GM18499 (cell line): ENCODE results near the gene ANKRD31.
"Not testable (repeated sequence)": the region's sequence is repeated elsewhere in the genome, so short reads cannot be mapped to it uniquely, and the experiment has no call there.

Experiments used
- ATAC-seq: cut with Tn5 transposase; IDR thresholded peaks from one replicate; pipeline ENCODE4 v1.9.1; 2021; ENCODE audit warnings: moderate number of reproducible peaks; ENCODE audit not compliant: insufficient read depth, unreplicated experiment

The ANKRD31 gene

GRCh38 chr5:75161508-75161907, 75.2 kb downstream of the ANKRD31 start:
- ATAC-seq: not testable (repeated sequence)

- ATAC-seq: no peak
Measured at GRCh38 chr5:75156585-75156984, 80.1 kb downstream of the ANKRD31 start.

GRCh38 chr5:75152860-75153259, 83.8 kb downstream of the ANKRD31 start:
- no peak for ATAC-seq

- no peak for ATAC-seq
Measured at GRCh38 chr5:75148051-75148450, 88.6 kb downstream of the ANKRD31 start.

- no peak for ATAC-seq
Measured at GRCh38 chr5:75142566-75143136, 94.0 kb downstream of the ANKRD31 start.

GRCh38 chr5:75140277-75140676, 96.4 kb downstream of the ANKRD31 start:
- ATAC-seq: no peak

- no peak for ATAC-seq
Measured at GRCh38 chr5:75138689-75139088, 98.0 kb downstream of the ANKRD31 start.

GRCh38 chr5:75130818-75131349, 105.8 kb downstream of the ANKRD31 start:
- ATAC-seq: no peak

- ATAC-seq: no peak
Measured at GRCh38 chr5:75116856-75117255, 119.8 kb downstream of the ANKRD31 start.

- not testable (repeated sequence) for ATAC-seq
Measured at GRCh38 chr5:75114311-75114710, 122.4 kb downstream of the ANKRD31 start.

- no peak for ATAC-seq
Measured at GRCh38 chr5:75113354-75114113, 123.1 kb downstream of the ANKRD31 start.

- ATAC-seq: no peak
Measured at GRCh38 chr5:75108931-75109596, 127.6 kb downstream of the ANKRD31 start.

GRCh38 chr5:75108515-75108914, 128.2 kb downstream of the ANKRD31 start:
- no peak for ATAC-seq

GRCh38 chr5:75095956-75096355, 140.7 kb downstream of the ANKRD31 start:
- not testable (repeated sequence) for ATAC-seq

- no peak for ATAC-seq
Measured at GRCh38 chr5:75091597-75091996, 145.1 kb downstream of the ANKRD31 start.

GRCh38 chr5:75089662-75090061, 147.0 kb downstream of the ANKRD31 start:
- no peak for ATAC-seq

- ATAC-seq: no peak
Measured at GRCh38 chr5:75089137-75089536, 147.5 kb downstream of the ANKRD31 start.

GRCh38 chr5:75088648-75089047, 148.0 kb downstream of the ANKRD31 start:
- no peak for ATAC-seq

GRCh38 chr5:75081510-75081909, 155.2 kb downstream of the ANKRD31 start:
- no peak for ATAC-seq

- ATAC-seq: not testable (repeated sequence)
Measured at GRCh38 chr5:75079346-75079745, 157.3 kb downstream of the ANKRD31 start.

- no peak for ATAC-seq
Measured at GRCh38 chr5:75078027-75078426, 158.7 kb downstream of the ANKRD31 start.
